Daoy (cell line): Measurements from ENCODE around the gene PTOV1. TPM values are rescaled to one million over a fixed set of nuclear protein-coding genes. Genes with fewer than 3 reads are reported as not detected.
"Not testable (repeated sequence)": the region's sequence is repeated elsewhere in the genome, so short reads cannot be mapped to it uniquely, and the experiment has no call there.

Experiments used
- DNase-seq: peaks from one replicate; pipeline ENCODE4 v3.0.0-alpha.2; 2015; ENCODE audit warnings: low read depth
- total RNA-seq: library from RNA; depleted of rRNA; stranded (reverse); fragments of >200 nt; shearing (Covaris generic); gene quantifications from 2 replicates; pipeline ENCODE4 v1.2.3, GENCODE V29; 2014

PTOV1 gene
- total RNA-seq, 1 experiment from 2014 or later: 67.8 TPM

DNA sequence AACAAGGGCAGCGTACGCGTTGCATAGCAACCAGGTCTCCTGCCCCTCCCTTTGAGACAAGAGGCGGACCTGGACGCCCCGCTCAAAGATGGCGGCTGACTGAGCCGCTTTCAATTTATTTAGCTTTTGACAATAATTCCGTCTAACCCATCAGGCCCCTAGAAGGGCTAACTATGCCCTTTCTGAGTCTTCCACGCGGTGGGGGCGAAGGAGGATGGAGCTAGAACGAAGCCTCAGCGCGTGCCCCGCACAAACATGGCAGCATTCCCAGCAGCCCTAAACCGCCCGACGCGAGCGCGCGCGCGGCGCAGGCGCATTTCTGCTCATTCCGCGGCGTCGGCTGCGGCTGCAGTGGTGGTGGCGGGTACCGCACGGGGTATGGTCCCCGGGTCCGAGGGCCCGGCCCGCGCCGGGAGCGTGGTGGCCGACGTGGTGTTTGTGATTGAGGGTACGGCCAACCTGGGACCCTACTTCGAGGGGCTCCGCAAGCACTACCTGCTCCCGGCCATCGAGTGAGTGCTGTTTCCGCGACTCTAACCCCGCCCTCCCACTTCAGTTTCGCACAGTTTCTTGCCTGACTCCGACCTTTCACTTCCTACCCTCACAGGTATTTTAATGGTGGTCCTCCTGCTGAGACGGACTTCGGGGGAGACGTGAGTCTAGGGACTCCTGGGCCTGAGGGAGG lies 32.9 kb upstream of the PTOV1 start, which contains the start of gene MED25:
Gene MED25, plus strand, starts transcription at position 326 of the 685 bp plus-strand sequence. Its CDS starts 53 bp downstream, at position 379.
- peak; percentile 91 for DNase-seq

DNA sequence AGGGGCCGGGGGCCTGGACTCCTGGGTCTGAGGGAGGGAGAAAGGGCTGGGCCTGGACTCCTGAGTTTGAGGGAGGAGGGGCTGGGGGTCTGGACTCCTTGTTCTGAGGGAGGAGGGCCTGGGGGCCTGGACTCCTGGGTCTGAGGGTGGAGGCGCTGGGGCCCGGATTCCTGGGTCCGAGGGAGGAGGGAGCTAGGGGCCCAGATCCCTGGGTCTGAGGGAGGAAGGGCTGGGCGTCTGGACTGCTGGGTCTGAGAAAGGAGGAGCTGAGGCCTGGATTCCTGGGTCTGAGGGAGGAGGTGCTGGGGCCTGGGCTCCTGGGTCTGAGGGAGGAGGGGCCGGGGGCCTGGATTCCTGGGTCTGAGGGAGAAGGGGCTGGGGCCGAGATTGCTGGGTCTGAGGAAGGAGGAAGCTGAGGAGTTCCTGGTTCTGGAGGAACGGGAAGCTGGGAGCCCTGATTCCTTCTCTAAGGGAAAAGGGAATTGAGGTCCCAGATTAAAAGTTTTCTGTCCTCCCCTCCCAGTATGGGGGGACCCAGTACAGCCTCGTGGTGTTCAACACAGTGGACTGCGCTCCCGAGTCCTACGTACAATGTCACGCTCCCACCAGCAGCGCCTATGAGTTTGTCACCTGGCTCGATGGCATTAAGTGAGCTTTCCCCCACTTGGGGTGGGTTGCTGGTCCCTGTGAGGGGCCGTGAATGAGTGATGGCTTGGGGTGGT lies 32.1 kb upstream of the PTOV1 start:
- DNase-seq: no peak

DNA sequence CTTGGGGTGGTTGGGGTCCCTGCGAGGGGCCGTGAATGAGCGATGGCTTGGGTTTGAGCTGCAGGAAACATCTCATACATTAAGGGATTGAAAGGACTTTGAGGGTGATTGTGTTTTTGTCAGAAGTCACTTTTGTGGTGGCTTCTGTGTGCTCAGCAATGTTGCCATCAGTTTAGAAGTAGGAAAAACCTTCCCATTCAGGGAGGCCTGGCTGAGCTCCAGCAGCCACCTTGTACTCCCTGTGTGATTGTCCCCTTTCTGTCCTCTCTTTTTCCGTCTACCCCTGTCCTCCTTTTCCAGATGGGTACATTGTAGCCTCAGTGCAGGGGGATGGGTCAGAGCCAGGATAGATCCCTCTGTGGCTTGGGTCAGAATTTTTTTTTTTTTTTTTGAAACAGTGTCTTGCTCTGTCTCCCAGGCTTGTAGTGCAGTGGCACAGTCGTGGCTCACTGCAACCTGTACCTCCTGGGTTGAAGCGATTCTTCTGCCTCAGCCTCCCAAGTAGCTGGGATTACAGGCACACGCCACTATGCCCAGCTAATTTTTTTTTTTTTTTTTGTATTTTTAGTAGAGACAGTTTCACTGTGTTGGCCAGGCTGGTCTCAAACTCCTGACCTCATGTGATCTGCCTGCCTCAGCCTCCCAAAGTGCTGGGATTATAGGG lies 31.4 kb upstream of the PTOV1 start:
- DNase-seq: not testable (repeated sequence)

DNA sequence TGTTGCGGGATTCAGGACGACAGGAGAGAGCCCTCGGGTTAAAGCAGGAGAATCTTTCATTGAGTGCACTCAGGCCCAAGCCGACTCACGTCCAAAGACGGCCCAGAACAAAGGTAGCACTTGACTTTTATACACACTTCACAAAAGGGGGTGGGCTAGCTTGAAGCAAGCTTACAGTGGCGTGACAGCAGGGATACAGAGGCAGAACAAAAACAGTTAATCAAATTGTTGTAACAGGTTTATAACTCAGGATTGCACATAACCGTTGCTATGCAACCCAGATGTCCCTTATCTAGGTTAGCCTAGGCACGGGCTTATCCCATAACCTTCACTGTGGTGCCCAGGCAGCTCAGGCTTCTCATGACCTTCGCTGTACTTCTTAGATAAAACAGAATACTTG lies 30.8 kb upstream of the PTOV1 start:
- DNase-seq: no peak

DNA sequence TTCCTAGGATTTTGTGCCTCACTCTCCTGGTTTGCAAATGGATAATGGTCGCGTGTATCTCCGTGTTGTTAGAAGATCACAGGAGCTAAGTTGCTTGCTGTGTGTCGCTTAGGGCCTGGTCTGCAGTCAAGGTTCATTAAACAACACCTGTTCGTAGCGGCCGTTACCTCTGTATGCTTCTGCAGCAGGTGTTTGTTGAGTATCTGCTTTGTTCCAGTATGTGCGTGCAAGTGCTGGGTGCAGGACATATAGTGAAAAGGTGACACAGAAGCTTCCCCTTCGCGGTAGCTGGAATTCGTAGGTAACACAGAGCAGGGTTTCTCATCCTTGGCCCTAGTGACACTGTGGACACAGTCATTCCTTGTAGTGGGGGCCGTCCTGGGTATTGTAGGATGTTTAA lies 27.5 kb upstream of the PTOV1 start:
- DNase-seq: no peak

DNA sequence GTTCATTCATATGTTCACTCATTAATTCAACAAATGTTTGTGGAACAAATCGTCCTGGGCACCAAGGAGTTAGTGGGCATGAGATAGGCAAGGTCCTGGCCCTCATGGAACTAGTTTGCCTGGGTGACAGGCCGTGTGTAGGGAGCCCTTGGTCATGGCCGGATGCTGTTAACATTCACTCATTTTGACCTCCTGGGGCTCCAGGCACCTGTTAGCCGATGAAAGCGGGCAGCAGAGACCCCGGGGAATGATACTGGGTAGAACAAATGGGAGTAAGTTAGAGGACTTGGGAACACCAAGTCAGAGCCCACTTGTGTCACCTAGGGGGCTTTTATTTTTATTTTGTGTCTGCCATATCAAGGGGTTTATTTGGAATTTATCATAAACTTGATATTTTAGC lies 26.3 kb upstream of the PTOV1 start:
- no peak for DNase-seq

DNA sequence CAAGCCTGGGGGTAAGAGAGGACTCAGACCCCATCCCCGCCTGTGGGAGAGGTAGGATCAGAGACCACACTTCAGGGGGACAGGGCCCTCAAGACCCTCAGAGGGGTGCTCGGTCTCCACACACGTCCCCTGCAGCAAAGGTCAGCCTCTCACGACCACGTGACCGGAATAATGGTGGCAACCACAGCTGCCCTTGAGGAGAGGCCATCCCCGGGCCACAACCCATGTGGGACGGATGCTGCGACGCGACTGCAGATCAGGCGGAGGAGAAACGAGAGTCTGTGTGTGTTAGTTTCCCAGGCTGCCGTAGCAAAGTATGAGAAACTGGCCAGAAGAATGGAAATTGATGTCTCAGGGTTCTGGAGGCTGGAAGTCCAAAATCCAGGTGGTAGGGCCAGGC lies 23.9 kb upstream of the PTOV1 start:
- DNase-seq: no peak

DNA sequence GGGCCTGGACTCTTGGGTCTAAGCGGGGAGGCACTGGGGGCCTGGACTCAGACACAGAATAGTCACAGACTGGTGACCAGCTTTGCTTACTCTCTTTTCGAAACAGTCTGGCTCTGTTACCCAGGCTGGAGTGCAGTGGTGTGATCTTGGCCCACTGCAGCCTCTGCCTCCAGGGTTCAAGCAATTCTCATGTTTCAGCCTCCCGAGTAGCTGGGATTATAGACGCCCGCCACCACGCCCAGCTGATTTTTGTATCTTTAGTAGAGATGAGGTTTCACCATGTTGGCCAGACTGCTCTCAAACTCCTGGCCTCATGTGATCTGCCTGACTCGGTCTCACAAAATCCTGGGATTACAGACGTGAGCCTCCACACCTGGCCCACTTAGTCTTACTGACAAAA lies 21.8 kb upstream of the PTOV1 start:
- DNase-seq: no peak

DNA sequence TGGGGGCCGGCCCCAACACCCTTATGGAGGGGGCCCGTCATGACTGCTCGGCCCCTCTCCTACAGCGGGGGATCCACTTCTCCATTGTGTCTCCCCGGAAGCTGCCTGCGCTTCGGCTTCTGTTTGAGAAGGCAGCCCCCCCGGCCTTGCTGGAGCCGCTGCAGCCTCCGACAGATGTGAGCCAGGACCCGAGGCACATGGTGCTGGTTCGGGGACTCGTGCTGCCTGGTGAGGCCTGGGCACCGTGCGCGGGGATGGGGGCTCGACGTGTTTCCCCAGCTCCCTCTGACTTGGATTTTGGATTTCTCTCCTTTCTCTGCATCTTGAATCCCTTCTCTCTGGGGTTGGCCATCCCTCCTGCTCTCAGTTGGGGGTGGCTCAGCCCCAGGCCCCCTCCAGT lies 21.2 kb upstream of the PTOV1 start:
- DNase-seq: no peak

DNA sequence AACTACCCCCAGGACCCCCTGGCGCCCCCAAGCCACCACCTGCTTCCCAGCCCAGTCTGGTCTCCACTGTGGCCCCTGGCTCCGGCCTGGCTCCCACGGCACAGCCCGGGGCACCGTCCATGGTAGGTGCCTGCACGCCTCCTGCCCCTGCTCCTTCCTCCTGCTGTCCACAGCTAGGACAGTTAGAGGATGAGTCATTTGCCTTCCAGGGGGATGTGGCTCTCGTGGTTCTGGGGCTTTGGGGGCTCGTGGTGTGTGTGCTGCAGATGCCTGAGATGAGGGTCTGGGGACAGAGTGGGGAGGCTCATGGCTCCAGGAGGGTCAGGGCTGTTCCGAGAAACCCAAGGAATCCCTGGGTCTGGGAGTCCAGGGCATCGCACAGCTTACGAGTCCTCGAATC lies 20.2 kb upstream of the PTOV1 start:
- DNase-seq: no peak

DNA sequence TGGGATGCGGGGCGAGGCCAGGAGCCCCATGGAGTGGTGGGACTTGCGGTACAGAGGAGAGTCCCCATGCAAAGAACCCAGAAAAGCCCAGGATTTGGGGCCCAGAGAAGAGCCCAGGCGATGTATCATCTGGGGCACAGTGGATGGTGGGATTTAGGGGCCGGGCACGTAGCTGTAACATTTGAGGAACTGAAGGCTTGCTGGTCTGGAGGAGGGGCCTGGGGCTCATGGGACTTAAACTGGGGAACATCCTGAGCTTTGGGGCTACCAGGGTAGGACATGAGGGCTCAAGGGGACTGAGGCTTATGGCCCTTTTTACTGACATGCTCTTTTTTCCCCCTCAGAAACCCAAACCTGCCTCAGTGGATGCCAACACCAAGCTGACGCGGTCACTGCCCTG lies 19.4 kb upstream of the PTOV1 start:
- no peak for DNase-seq

DNA sequence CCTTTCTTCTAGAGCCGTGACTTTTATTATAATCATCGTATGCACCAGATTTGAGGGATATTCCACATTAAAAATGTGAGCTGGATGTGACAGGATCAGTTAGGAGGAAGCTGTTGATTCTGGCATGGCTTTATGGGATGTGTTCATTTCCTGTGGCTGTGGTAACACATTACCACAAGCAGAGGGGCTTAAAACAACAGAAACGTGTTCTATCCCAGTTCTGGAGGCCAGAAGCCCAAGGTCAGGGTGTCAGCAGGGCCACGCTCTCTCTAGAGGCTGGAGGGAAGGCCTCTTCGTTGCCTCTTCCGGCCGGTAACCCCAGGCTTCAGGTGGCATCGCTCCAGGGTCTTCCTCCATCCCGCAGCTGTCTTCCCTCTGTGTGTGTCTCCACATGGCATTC lies 18.4 kb upstream of the PTOV1 start:
- peak; percentile 51 for DNase-seq

DNA sequence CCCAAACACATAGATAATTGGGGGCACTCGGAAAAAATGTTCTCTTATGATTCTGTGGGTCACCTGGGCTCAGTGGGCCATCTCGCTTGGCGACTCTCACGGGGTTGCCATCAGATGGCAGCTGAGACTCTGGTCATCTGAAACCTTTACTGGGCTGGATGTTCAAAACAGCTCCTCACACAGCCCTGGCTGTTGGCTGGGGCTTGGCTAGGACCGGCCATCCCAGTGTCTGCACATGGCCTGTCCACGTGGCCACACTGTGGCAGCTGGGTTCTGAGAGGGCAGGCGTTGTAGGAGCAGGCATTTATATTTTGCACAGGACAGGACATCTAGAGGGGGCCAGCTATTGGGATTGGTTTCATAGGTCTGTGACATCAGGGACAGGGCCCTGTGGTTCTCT lies 17.4 kb upstream of the PTOV1 start:
- no peak for DNase-seq

DNA sequence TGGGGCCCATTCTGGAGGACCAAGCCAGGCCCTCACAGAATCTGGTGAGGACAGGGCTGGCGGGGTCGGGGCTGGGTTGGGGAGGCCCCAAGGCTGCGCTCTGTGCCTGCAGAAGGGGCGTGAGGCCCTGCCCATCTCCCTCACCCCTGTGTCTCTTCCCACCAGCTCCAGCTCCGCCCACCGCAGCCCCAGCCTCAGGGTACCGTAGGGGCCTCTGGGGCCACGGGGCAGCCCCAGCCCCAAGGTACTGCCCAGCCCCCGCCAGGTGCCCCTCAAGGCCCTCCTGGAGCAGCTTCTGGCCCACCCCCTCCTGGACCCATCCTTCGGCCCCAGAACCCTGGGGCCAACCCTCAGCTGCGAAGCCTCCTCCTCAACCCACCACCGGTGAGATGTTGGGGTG lies 15.4 kb upstream of the PTOV1 start:
- no peak for DNase-seq

DNA sequence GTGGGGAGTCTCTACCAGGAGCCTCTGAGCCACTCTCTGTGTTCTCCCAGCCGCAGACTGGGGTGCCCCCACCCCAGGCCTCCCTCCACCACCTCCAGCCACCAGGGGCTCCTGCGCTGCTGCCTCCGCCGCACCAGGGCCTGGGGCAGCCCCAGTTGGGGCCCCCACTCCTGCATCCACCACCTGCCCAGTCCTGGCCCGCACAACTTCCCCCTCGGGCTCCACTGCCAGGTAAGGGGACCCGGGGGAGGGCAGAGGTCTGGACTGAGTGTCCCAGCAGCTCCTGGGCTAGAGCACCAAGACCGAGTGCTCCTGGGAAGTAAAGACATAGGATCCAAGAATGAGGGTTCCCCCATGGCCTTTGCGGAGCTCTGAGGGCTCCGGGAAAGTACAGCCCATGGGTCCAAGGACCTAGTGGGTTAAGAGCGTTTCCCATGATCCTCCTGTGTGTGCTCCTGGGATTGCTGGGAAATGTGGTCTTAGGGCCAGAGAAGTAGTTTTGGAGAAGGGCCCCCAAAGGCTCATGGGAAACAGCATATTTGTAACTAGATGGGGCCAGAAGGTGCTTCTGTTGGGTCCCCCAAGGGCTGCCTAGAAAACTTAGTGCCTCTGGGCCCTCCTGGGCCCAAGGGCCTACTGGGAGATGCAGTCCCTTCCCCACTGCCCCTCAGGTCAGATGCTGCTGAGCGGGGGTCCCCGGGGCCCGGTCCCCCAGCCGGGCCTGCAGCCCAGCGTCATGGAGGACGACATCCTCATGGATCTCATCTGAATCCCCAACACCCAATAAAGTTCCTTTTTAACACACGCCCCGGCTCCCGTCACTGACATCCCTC lies 14.6 kb upstream of the PTOV1 start:
- DNase-seq: no peak

DNA sequence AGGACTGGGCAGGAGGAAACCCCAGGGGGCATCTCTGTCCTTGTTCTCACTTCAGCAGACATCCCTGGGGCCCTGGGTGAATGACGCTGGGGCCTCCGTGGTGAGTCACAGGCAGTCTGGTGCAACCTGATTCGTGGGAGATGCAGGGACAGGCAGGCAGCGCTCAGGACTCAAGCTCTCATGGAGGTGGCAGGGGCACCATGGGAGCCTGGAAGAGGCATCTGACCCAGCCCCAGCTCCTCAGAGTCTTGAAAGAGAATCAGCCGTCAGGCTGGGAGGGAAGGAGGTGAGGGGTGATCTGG lies 14.0 kb upstream of the PTOV1 start:
- no peak for DNase-seq

DNA sequence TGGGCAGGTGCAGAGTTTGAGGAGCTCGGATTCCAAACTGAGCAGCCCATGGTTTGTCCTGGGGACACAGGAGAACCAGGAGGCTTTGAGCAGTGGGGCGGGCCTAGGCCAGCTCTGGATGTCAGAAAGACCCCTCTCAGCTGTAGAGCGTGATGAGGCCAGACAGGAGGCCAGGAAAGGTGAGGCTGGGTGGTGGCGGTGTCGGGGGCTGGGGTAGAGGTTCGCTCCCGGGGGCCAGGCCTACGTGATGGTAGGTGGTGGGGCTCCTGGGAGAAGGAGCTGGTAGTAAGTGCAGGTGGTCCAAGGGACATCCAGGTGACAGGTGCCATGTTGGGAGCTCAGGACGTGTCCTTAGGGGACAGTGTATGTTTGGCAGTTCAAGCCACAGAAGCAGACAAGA lies 13.5 kb upstream of the PTOV1 start:
- DNase-seq: no peak

DNA sequence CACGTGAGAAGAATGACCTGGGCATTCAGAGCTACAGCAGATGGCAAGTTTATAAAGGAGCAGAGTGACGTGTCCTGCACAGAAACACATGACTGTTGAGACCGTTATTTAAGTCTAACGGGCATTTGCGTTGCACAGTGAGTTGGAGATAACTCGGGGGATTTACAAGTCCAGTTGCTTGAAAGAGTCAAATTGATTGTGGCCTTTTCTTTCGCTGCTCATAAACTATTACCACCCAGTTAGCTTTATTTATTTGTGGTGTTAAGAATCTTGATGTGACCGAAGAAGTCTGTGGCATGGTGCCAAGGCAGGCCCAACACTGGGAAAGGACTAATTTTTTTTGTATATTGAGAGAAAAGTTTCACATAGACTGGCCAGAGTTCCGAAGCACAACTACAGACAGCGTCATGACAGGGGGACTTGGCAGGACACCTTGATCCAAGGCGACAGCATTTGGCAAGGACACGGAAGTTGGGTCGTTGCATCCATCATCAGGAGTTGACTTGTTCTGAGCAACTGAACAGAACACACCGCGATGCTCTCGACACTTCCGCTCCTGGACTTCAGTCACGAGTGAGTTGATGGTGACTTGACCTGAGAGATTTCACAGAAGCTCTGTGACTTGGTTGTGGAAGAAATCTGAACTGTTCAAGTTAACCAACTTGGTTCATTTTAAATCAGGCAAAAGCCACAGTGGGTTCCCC lies 11.9 kb upstream of the PTOV1 start:
- DNase-seq: no peak

DNA sequence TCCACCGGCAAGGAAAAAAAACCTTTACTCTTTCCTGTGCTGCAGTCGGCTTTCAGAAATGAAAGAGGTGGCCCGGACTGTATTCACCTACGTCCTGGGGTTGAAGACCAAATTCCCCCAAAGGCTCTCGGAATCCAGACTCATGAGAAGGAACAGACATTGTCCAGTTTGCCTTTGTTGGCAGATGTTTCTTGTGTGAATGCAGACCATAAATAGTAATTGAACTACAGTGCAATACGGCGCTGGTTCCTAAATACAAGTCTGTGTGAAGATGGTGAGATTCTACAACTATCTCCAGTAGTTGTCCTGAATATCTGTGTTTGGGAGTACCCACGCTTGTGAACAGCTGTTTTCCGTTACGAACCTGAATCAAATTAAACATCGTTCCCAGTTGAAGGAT lies 11.2 kb upstream of the PTOV1 start:
- no peak for DNase-seq

DNA sequence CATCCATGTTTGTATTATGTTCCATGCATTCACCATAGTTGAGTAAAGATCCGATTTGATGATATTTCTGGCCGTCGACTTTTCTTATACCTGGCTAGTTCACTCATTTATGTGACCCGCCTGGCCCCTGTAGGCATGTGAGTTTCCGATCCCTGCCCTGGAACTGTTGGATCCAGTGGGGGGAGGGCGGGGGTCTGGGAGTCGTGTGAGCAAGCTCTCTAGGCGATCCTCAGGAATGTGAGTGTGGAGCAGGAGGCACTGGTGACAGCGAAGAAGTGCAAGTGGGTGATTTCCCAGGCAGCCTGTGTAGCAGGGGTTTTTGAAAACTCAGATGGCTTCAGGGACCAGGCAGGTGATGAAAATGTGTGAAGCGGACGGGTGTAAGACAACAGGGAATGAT lies 10.6 kb upstream of the PTOV1 start:
- no peak for DNase-seq

DNA sequence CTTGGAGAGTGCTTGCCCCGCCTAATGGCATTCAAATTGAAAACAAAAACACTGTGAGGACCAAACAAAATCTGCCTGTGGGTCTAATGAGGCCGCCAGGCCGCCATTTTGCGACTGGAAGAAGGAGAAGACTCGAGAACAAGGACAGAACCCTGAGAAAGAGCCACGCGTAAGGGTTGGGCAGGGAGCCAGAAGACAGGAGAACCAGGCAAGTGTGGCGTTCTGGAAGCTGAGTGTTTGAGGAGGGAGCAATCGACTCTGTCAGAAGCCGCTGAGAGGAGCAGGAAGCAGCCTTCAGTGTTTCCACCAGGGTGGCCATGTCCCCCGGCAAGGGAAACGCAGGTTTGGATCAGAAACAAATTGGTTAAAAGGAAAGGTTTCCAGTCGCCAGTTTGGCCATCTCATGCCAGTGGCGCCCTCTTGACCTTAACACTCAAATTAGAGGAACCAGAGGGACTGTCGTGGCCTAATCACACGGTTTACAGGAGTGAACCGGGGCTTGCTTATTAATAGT lies 10.2 kb upstream of the PTOV1 start:
- no peak for DNase-seq

DNA sequence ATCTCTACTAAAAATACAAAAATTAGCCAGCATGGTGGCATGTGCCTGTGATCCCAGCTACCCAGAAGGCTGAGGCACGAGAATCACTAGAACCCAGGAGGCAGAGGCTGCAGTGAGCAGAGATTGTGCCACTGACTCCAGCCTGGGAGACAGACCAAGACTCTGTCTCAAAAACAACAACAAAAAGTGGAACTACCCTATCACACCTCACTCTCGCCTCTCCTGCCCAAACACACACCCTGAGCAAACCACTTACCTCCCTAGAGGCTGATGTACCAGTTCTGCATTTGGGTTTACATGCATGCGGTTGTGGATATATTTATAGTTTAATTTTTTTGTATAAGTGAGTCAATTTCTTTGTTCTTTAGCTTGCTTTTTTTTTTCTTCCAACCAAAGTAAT lies 7.7 kb upstream of the PTOV1 start:
- DNase-seq: no peak
